HCT116 (cell line): ENCODE measurements around the gene TLK1. TPM values are rescaled to one million over a fixed set of nuclear protein-coding genes. Genes with fewer than 3 reads are reported as not detected.

ENCODE experiments used
- ATAC-seq: fragments of 200-7000 bp; cut with Tn5 transposase; 2 replicates; pipeline ENCODE4 v1.9.1; 2020; ENCODE audit warnings: mild to moderate bottlenecking, moderate library complexity
- BruUV-seq: library from RNA; stranded (reverse); fragments of 400-500 nt; replicated peaks from 2 replicates; lab custom pipeline; 2021; lab: Mats Ljungman, UMichigan
- CTCF ChIA-PET: fragments of 300-600 bp; sonication (Branson Sonifier 250); formaldehyde crosslinking; loops from one replicate; lab custom pipeline; 2021; ENCODE audit warnings: antibody characterized with exemption; lab: Charles Lee
- POLR2A ChIA-PET: fragments of 300-600, 350-600 bp; sonication (Branson Sonifier 250); formaldehyde crosslinking; loops from one replicate; lab custom pipeline; 2021; ENCODE audit warnings: antibody characterized with exemption; lab: Charles Lee
- RAD21 ChIA-PET, 2 experiments: fragments of 300-600 bp; sonication (Branson Sonifier 250); formaldehyde crosslinking; loops; one replicate each; lab custom pipeline; 2023; ENCODE audit warnings: low total read pairs in 2 of 2; ENCODE audit not compliant: uncharacterized antibody in 2 of 2, unreplicated experiment in 2 of 2, low non-redundant PET in 1 of 2; lab: Charles Lee
- DNase-seq: peaks from one replicate; pipeline ENCODE4 v3.0.0-alpha.2; 2010; ENCODE audit warnings: low read depth, low spot score
- H2AFZ ChIP-seq: fragments of 200-600 bp; shearing (Covaris generic), sonication (generic); 2 replicates; pipeline ENCODE4 v1.6.1; 2017; ENCODE audit warnings: low read depth, mixed run types, mixed read lengths, antibody characterized with exemption, low read length; ENCODE audit not compliant: poor library complexity, severe bottlenecking
- H3K27ac ChIP-seq: 2 replicates; pipeline ENCODE4 v1.5.1; 2012; ENCODE audit warnings: low read depth, low read length
- H3K27me3 ChIP-seq: fragments of 200-600 bp; sonication (generic); 2 replicates; pipeline ENCODE4 v1.6.1; 2016; ENCODE audit warnings: mixed run types, low read length, mixed read lengths; ENCODE audit not compliant: insufficient read depth
- H3K36me3 ChIP-seq, 2 experiments: fragments of 200-500 bp in 1 of 2; fragments of 200-600 bp in 1 of 2; sonication (Bioruptor generic) in 1 of 2; sonication (generic) in 1 of 2; 2 replicates each; pipeline versions ENCODE4 v1.5.1 to v1.6.1; 2014 to 2016; ENCODE audit warnings: low read length in 2 of 2, inconsistent platforms in 1 of 2, mixed read lengths in 1 of 2, mixed run types in 1 of 2; ENCODE audit not compliant: insufficient read depth in 2 of 2, control insufficient read depth in 1 of 2
- H3K4me1 ChIP-seq, 2 experiments: fragments of 200-600 bp in 1 of 2; sonication (generic) in 1 of 2; 2 replicates each; pipeline versions ENCODE4 v1.5.1 to v1.6.1; 2012 to 2017; ENCODE audit warnings: low read length in 2 of 2, inconsistent platforms in 1 of 2, mild to moderate bottlenecking in 1 of 2, mixed read lengths in 1 of 2, mixed run types in 1 of 2, moderate library complexity in 1 of 2; ENCODE audit not compliant: insufficient read depth in 2 of 2, control insufficient read depth in 1 of 2
- H3K4me2 ChIP-seq: fragments of 200-600 bp; sonication (generic); 2 replicates; pipeline ENCODE4 v1.6.1; 2017; ENCODE audit warnings: mixed run types, low read length, mixed read lengths
- H3K4me3 ChIP-seq, 2 experiments: fragments of 200-600 bp in 1 of 2; sonication (generic) in 1 of 2; replicated peaks in 1 of 2; 2 replicates each; pipeline ENCODE4 v1.5.1; 2011 to 2016; ENCODE audit warnings: low read length in 2 of 2, control low read depth in 1 of 2, low read depth in 1 of 2, mild to moderate bottlenecking in 1 of 2, mixed read lengths in 1 of 2, mixed run types in 1 of 2
- H3K79me2 ChIP-seq: fragments of 200-600 bp; sonication (generic); 2 replicates; pipeline ENCODE4 v1.6.1; 2017; ENCODE audit warnings: mild to moderate bottlenecking, mixed run types, low read length, moderate library complexity, mixed read lengths; ENCODE audit not compliant: insufficient read depth
- H3K9ac ChIP-seq: fragments of 200-600 bp; sonication (generic); 2 replicates; pipeline ENCODE4 v1.6.1; 2016; ENCODE audit warnings: low read length, mixed read lengths
- H3K9me2 ChIP-seq: fragments of 200-600 bp; sonication (generic), shearing (Covaris generic); 2 replicates; pipeline ENCODE4 v1.6.1; 2017; ENCODE audit warnings: mixed run types, mild to moderate bottlenecking, moderate library complexity; ENCODE audit not compliant: insufficient read depth
- H3K9me3 ChIP-seq, 2 experiments: fragments of 200-500 bp in 1 of 2; fragments of 200-600 bp in 1 of 2; sonication (Bioruptor generic) in 1 of 2; sonication (generic) in 1 of 2; 2 replicates each; pipeline ENCODE4 v1.6.1; 2014 to 2017; ENCODE audit warnings: low read length in 2 of 2, mixed read lengths in 2 of 2, inconsistent platforms in 1 of 2, low read depth in 1 of 2, mild to moderate bottlenecking in 1 of 2, mixed run types in 1 of 2, moderate library complexity in 1 of 2; ENCODE audit not compliant: control insufficient read depth in 1 of 2, insufficient read depth in 1 of 2
- H4K20me1 ChIP-seq: fragments of 200-600 bp; sonication (generic), shearing (Covaris generic); 2 replicates; pipeline ENCODE4 v1.6.1; 2017; ENCODE audit warnings: mixed run types, mild to moderate bottlenecking, moderate library complexity; ENCODE audit not compliant: insufficient read depth
- ATF3 ChIP-seq: IDR thresholded peaks from 2 replicates; pipeline ENCODE4 v1.6.1; 2012
- CBX3 ChIP-seq: IDR thresholded peaks from 2 replicates; pipeline ENCODE4 v1.6.1; 2012; ENCODE audit warnings: low read depth
- EGR1 ChIP-seq: IDR thresholded peaks from 2 replicates; pipeline ENCODE4 v1.6.1; 2012; ENCODE audit warnings: low read depth
- FOSL1 ChIP-seq: IDR thresholded peaks from 2 replicates; pipeline ENCODE4 v1.6.1; 2012; ENCODE audit warnings: low read depth
- JUND ChIP-seq: IDR thresholded peaks from 2 replicates; pipeline ENCODE4 v1.6.1; 2012
- MAX ChIP-seq: IDR thresholded peaks from 2 replicates; pipeline ENCODE4 v1.6.1; 2012
- POLR2A ChIP-seq: IDR thresholded peaks from 2 replicates; pipeline ENCODE4 v1.7.0; 2011; ENCODE audit warnings: borderline replicate concordance; ENCODE audit not compliant: insufficient read depth, insufficient read length; ENCODE audit errors: extremely low read depth
- POLR2AphosphoS5 ChIP-seq: IDR thresholded peaks from 2 replicates; pipeline ENCODE4 v1.6.1; 2011; ENCODE audit warnings: mild to moderate bottlenecking, low read depth, low read length, moderate library complexity
- RAD21 ChIP-seq: IDR thresholded peaks from 2 replicates; pipeline ENCODE4 v1.6.1; 2012; ENCODE audit warnings: low read depth, mild to moderate bottlenecking
- SIN3A ChIP-seq: IDR thresholded peaks from 2 replicates; pipeline ENCODE4 v1.6.1; 2012; ENCODE audit warnings: low read depth
- SRF ChIP-seq: IDR thresholded peaks from 2 replicates; pipeline ENCODE4 v1.6.1; 2012; ENCODE audit warnings: low read depth
- TCF7L2 ChIP-seq: IDR thresholded peaks from 2 replicates; pipeline ENCODE4 v1.7.0; 2011; ENCODE audit warnings: borderline replicate concordance, inconsistent platforms; ENCODE audit not compliant: insufficient read depth, insufficient read length; ENCODE audit errors: extremely low read depth
- YY1 ChIP-seq: IDR thresholded peaks from 2 replicates; pipeline ENCODE4 v1.6.1; 2011; ENCODE audit warnings: low read length, low read depth, moderate library complexity, mild to moderate bottlenecking; ENCODE audit not compliant: insufficient replicate concordance; ENCODE audit errors: extremely low read depth
- ZNF274 ChIP-seq: fragments of 200-500 bp; sonication (Bioruptor generic); IDR thresholded peaks from 2 replicates; pipeline ENCODE4 v1.6.1; 2014; ENCODE audit warnings: mild to moderate bottlenecking, low read depth, low read length, inconsistent platforms
- intact Hi-C: fragments of 100-400 bp; cut with micrococcal nuclease; formaldehyde crosslinking; loops from 2 replicates; pipeline ENCODE4 v1.10.0; 2022
- total RNA-seq: library from RNA; stranded (reverse); gene quantifications from one replicate; pipeline ENCODE4 v1.2.1, GENCODE V29; 2021; ENCODE audit not compliant: unreplicated experiment
- TF ChIP-seq, protein P1 (sequence below): IDR thresholded peaks from 2 replicates; pipeline ENCODE4 v1.6.1; 2011; ENCODE audit warnings: mild to moderate bottlenecking, low read length, moderate library complexity; ENCODE audit not compliant: insufficient replicate concordance; ENCODE audit errors: extremely low read depth

TLK1 gene
- total RNA-seq, 1 experiment from 2014 or later: 57.7 TPM

DNA sequence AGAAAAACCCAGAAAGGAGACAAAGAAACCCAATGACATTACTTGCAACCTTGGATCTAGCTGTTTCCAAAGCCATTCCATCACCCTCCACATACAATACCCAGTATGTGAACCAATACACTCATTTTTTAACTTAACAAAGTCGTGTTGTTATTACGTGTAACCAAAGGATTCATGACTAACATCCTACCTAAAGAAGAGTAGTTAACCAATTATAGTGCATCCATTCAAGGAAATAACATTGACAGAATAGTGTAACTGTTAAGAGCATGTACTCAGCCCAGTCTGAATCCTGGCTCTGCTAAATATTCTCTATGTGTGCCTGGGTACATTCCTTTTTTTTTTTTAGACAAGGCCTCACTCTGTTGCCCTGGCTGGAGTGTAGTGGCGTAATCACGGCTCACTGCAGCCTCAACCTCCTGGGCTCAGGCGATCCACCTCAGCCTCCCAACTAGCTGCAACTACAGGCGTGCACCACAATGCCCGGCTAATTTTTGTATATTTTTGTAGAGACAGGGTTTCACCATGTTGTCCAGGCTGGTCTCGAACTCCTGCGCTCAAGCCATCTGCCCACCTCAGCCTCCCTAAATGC is 9.9 kb downstream of the TLK1 start:
- POLR2A ChIA-PET: interaction anchor here (0.6 kb wide), 1 partner anchor 9 kb away, joined by 4 read pairs; no protein-coding TSS in a partner anchor
- intact Hi-C loops: no loop called here
- CTCF ChIA-PET: no interaction called here
- H3K9me3 ChIP-seq: no peaks in the 10 kb centered on the region
- H3K36me3 ChIP-seq: no peaks in the 10 kb centered on the region
- H3K9me2 ChIP-seq: no peaks in the 10 kb centered on the region
- peaks cover 0 to 4% of the 10 kb centered on the region in 2 experiments; a peak in 1 of 4 replicates for H3K4me1 ChIP-seq
- no peak for TF ChIP-seq RAD21
- TF ChIP-seq JUND: no peak
- TF ChIP-seq POLR2A: no peak
- TF ChIP-seq ZNF274: no peak
- no TSS peak for BruUV-seq
- H2AFZ ChIP-seq: no peak overlapping the region
- DNase-seq (no peak), ATAC-seq (no peak)
- H4K20me1 ChIP-seq: peaks cover 7% of the 10 kb centered on the region; the same call in 1 of the 2 replicates
- peaks cover 97% of the 10 kb centered on the region for H3K79me2 ChIP-seq
- no peak overlapping the region for H3K9ac ChIP-seq
- no peaks in the 10 kb centered on the region for H3K27me3 ChIP-seq
- no peak overlapping the region for H3K4me3 ChIP-seq
- RAD21 ChIA-PET: no interaction called here
- no peak overlapping the region for H3K27ac ChIP-seq
- H3K4me2 ChIP-seq: no peak overlapping the region

GRCh38 chr2:171149986-171150693 is 10.6 kb downstream of the TLK1 start:
- intact Hi-C loops: no loop called here
- DNase-seq (no peak), ATAC-seq (no peak)
- H3K27ac ChIP-seq: no peak overlapping the region
- H3K4me2 ChIP-seq: no peak overlapping the region
- H3K36me3 ChIP-seq: no peaks in the 10 kb centered on the region
- H3K79me2 ChIP-seq: peaks cover 97% of the 10 kb centered on the region
- ChIA-PET POLR2A (interaction anchor here (0.6 kb wide), 1 partner anchor 10 kb away, joined by 4 read pairs; no protein-coding TSS in a partner anchor), CTCF (no interaction called here), RAD21 (no interaction called here)
- no peaks in the 10 kb centered on the region for H3K9me2 ChIP-seq
- TF ChIP-seq ATF3 (no peak), POLR2A (no peak), ZNF274 (no peak), YY1 (no peak), SRF (no peak), FOSL1 (no peak), EGR1 (no peak), TCF7L2 (no peak), CBX3 (no peak), SIN3A (no peak), POLR2AphosphoS5 (no peak), MAX (no peak), RAD21 (no peak)
- TF ChIP-seq, protein P1, sequence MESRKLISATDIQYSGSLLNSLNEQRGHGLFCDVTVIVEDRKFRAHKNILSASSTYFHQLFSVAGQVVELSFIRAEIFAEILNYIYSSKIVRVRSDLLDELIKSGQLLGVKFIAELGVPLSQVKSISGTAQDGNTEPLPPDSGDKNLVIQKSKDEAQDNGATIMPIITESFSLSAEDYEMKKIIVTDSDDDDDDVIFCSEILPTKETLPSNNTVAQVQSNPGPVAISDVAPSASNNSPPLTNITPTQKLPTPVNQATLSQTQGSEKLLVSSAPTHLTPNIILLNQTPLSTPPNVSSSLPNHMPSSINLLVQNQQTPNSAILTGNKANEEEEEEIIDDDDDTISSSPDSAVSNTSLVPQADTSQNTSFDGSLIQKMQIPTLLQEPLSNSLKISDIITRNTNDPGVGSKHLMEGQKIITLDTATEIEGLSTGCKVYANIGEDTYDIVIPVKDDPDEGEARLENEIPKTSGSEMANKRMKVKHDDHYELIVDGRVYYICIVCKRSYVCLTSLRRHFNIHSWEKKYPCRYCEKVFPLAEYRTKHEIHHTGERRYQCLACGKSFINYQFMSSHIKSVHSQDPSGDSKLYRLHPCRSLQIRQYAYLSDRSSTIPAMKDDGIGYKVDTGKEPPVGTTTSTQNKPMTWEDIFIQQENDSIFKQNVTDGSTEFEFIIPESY: no peak
- H3K4me3 ChIP-seq: no peak overlapping the region
- no peak overlapping the region for H3K9ac ChIP-seq
- H3K9me3 ChIP-seq: no peaks in the 10 kb centered on the region
- no TSS peak for BruUV-seq
- no peaks in the 10 kb centered on the region for H3K27me3 ChIP-seq
- peaks cover 0 to 4% of the 10 kb centered on the region in 2 experiments; a peak in 1 of 4 replicates for H3K4me1 ChIP-seq
- H4K20me1 ChIP-seq: peaks cover 7% of the 10 kb centered on the region; the same call in 1 of the 2 replicates
- H2AFZ ChIP-seq: no peak overlapping the region
